ENCODE data around the gene MED25. TPM values are rescaled to one million over a fixed set of nuclear protein-coding genes. Genes with fewer than 3 reads are reported as not detected.

The MED25 gene
- total RNA-seq, 1 experiment from 2014 or later, result 37.8 TPM

- no peak overlapping the region for H3K4me2 ChIP-seq (ENCODE audit: low read depth, low read length, poor library complexity, severe bottlenecking)
- H3K4me1 ChIP-seq (ENCODE audit: low read length), result no peaks in the 10 kb centered on the region
- H3K79me2 ChIP-seq (ENCODE audit: low read length), result no peaks in the 10 kb centered on the region
- no peaks in the 10 kb centered on the region for H3K27me3 ChIP-seq (ENCODE audit: low read length)
- no peak overlapping the region for H3K4me3 ChIP-seq (ENCODE audit: low read length)
- H3K27ac ChIP-seq (ENCODE audit: low read length), result no peak overlapping the region
- H4K20me1 ChIP-seq (ENCODE audit: insufficient read depth, low read depth, low read length), result no peaks in the 10 kb centered on the region
- DNase-seq, result no peak
- H3K36me3 ChIP-seq (ENCODE audit: insufficient read depth, low read length), result 0 out of 2 replicates have a peak, but pooled peaks cover 24% of the 10 kb centered on the region
- H3K9me3 ChIP-seq (ENCODE audit: low read length), result no peaks in the 10 kb centered on the region
- no peak overlapping the region for H2AFZ ChIP-seq (ENCODE audit: low read length)
- H3K9ac ChIP-seq (ENCODE audit: low read length), result no peak overlapping the region
- no peaks in the 10 kb centered on the region for H3K9me2 ChIP-seq (replicated peaks; ENCODE audit: insufficient read depth, low read length)
Measured at GRCh38 chr19:49800771-49801170, 17.3 kb upstream of the MED25 start.

DNA sequence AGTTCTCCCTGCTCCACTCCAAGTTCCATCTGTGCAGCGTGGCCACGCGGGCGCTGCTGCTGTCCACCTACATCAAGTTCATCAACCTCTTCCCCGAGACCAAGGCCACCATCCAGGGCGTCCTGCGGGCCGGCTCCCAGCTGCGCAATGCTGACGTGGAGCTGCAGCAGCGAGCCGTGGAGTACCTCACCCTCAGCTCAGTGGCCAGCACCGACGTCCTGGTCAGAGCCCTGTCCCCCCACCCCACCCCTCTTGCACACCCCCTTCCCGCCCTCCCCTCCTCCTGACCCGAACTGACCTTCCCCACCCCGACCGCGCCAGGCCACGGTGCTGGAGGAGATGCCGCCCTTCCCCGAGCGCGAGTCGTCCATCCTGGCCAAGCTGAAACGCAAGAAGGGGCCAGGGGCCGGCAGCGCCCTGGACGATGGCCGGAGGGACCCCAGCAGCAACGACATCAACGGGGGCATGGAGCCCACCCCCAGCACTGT, 16.6 kb upstream of the MED25 start:
- Histone ChIP-seq H2AFZ (ENCODE audit: low read length) (no peak overlapping the region), H3K27ac (ENCODE audit: low read length) (no peak overlapping the region), H4K20me1 (ENCODE audit: insufficient read depth, low read depth, low read length) (no peaks in the 10 kb centered on the region), H3K9me2 (replicated peaks; ENCODE audit: insufficient read depth, low read length) (no peaks in the 10 kb centered on the region), H3K9ac (ENCODE audit: low read length) (no peak overlapping the region), H3K36me3 (ENCODE audit: insufficient read depth, low read length) (0 out of 2 replicates have a peak, but pooled peaks cover 22% of the 10 kb centered on the region), H3K9me3 (ENCODE audit: low read length) (no peaks in the 10 kb centered on the region), H3K27me3 (ENCODE audit: low read length) (no peaks in the 10 kb centered on the region), H3K4me2 (ENCODE audit: low read depth, low read length, poor library complexity, severe bottlenecking) (no peak overlapping the region), H3K4me1 (ENCODE audit: low read length) (no peaks in the 10 kb centered on the region), H3K79me2 (ENCODE audit: low read length) (no peaks in the 10 kb centered on the region), H3K4me3 (ENCODE audit: low read length) (no peak overlapping the region)
- no peak for DNase-seq

GRCh38 chr19:49801966-49802661, 16.0 kb upstream of the MED25 start:
- Histone ChIP-seq H3K9ac (ENCODE audit: low read length) (no peak overlapping the region), H2AFZ (ENCODE audit: low read length) (no peak overlapping the region), H3K4me3 (ENCODE audit: low read length) (no peak overlapping the region), H3K27ac (ENCODE audit: low read length) (no peak overlapping the region), H3K4me1 (ENCODE audit: low read length) (no peaks in the 10 kb centered on the region), H3K27me3 (ENCODE audit: low read length) (no peaks in the 10 kb centered on the region), H4K20me1 (ENCODE audit: insufficient read depth, low read depth, low read length) (no peaks in the 10 kb centered on the region), H3K4me2 (ENCODE audit: low read depth, low read length, poor library complexity, severe bottlenecking) (no peak overlapping the region), H3K36me3 (ENCODE audit: insufficient read depth, low read length) (0 out of 2 replicates have a peak, but pooled peaks cover 19% of the 10 kb centered on the region), H3K9me2 (replicated peaks; ENCODE audit: insufficient read depth, low read length) (no peaks in the 10 kb centered on the region), H3K9me3 (ENCODE audit: low read length) (no peaks in the 10 kb centered on the region), H3K79me2 (ENCODE audit: low read length) (no peaks in the 10 kb centered on the region)
- DNase-seq, result peak; percentile 61

GRCh38 chr19:49802836-49803528, 15.1 kb upstream of the MED25 start:
- no peaks in the 10 kb centered on the region for H4K20me1 ChIP-seq (ENCODE audit: insufficient read depth, low read depth, low read length)
- no peak overlapping the region for H3K27ac ChIP-seq (ENCODE audit: low read length)
- no peaks in the 10 kb centered on the region for H3K27me3 ChIP-seq (ENCODE audit: low read length)
- H3K4me3 ChIP-seq (ENCODE audit: low read length), result no peak overlapping the region
- no peaks in the 10 kb centered on the region for H3K9me3 ChIP-seq (ENCODE audit: low read length)
- no peak overlapping the region for H3K4me2 ChIP-seq (ENCODE audit: low read depth, low read length, poor library complexity, severe bottlenecking)
- H3K79me2 ChIP-seq (ENCODE audit: low read length), result no peaks in the 10 kb centered on the region
- no peak for DNase-seq
- no peak overlapping the region for H3K9ac ChIP-seq (ENCODE audit: low read length)
- H3K36me3 ChIP-seq (ENCODE audit: insufficient read depth, low read length), result 0 out of 2 replicates have a peak, but pooled peaks cover 19% of the 10 kb centered on the region
- H2AFZ ChIP-seq (ENCODE audit: low read length), result no peak overlapping the region
- H3K9me2 ChIP-seq (replicated peaks; ENCODE audit: insufficient read depth, low read length), result no peaks in the 10 kb centered on the region
- no peaks in the 10 kb centered on the region for H3K4me1 ChIP-seq (ENCODE audit: low read length)

DNA sequence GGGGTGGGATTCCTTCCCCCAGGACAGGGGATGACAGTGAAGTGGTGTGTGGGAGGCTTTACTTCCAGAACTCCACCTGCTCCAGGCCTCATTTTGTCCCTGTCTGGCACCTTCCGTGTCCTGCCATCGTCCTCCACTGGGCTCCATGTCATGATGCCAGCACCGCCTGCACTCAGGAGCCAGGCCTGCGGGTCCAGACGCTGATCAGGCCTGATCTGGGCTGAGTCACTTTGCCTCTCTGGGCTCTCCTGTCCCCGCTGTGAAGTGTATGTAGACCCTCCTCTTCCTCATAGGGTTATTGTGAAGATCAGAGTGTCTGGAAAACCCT, 14.6 kb upstream of the MED25 start:
- Histone ChIP-seq H3K36me3 (ENCODE audit: insufficient read depth, low read length) (0 out of 2 replicates have a peak, but pooled peaks cover 19% of the 10 kb centered on the region), H3K27me3 (ENCODE audit: low read length) (no peaks in the 10 kb centered on the region), H3K4me1 (ENCODE audit: low read length) (peaks cover 4% of the 10 kb centered on the region), H3K9me3 (ENCODE audit: low read length) (no peaks in the 10 kb centered on the region), H3K4me2 (ENCODE audit: low read depth, low read length, poor library complexity, severe bottlenecking) (no peak overlapping the region), H3K4me3 (ENCODE audit: low read length) (no peak overlapping the region), H3K27ac (ENCODE audit: low read length) (no peak overlapping the region), H4K20me1 (ENCODE audit: insufficient read depth, low read depth, low read length) (no peaks in the 10 kb centered on the region), H3K9ac (ENCODE audit: low read length) (no peak overlapping the region), H3K79me2 (ENCODE audit: low read length) (no peaks in the 10 kb centered on the region), H2AFZ (ENCODE audit: low read length) (no peak overlapping the region), H3K9me2 (replicated peaks; ENCODE audit: insufficient read depth, low read length) (no peaks in the 10 kb centered on the region)
- no peak for DNase-seq

GRCh38 chr19:49805822-49806619, 12.1 kb upstream of the MED25 start:
- Histone ChIP-seq H3K79me2 (ENCODE audit: low read length) (no peaks in the 10 kb centered on the region), H3K4me2 (ENCODE audit: low read depth, low read length, poor library complexity, severe bottlenecking) (no peak overlapping the region), H4K20me1 (ENCODE audit: insufficient read depth, low read depth, low read length) (no peaks in the 10 kb centered on the region), H3K4me1 (ENCODE audit: low read length) (peaks cover 19% of the 10 kb centered on the region), H3K9me2 (replicated peaks; ENCODE audit: insufficient read depth, low read length) (no peaks in the 10 kb centered on the region), H2AFZ (ENCODE audit: low read length) (no peak overlapping the region), H3K27ac (ENCODE audit: low read length) (no peak overlapping the region), H3K9me3 (ENCODE audit: low read length) (no peaks in the 10 kb centered on the region), H3K4me3 (ENCODE audit: low read length) (no peak overlapping the region), H3K36me3 (ENCODE audit: insufficient read depth, low read length) (0 out of 2 replicates have a peak, but pooled peaks cover 15% of the 10 kb centered on the region), H3K9ac (ENCODE audit: low read length) (no peak overlapping the region), H3K27me3 (ENCODE audit: low read length) (no peaks in the 10 kb centered on the region)
- DNase-seq, result no peak

GRCh38 chr19:49806620-49806959, 11.5 kb upstream of the MED25 start:
- Histone ChIP-seq H3K9me2 (replicated peaks; ENCODE audit: insufficient read depth, low read length) (no peaks in the 10 kb centered on the region), H3K27ac (ENCODE audit: low read length) (no peak overlapping the region), H4K20me1 (ENCODE audit: insufficient read depth, low read depth, low read length) (no peaks in the 10 kb centered on the region), H3K4me3 (ENCODE audit: low read length) (no peak overlapping the region), H2AFZ (ENCODE audit: low read length) (no peak overlapping the region), H3K4me1 (ENCODE audit: low read length) (peaks cover 19% of the 10 kb centered on the region), H3K4me2 (ENCODE audit: low read depth, low read length, poor library complexity, severe bottlenecking) (no peak overlapping the region), H3K9ac (ENCODE audit: low read length) (no peak overlapping the region), H3K9me3 (ENCODE audit: low read length) (no peaks in the 10 kb centered on the region), H3K27me3 (ENCODE audit: low read length) (no peaks in the 10 kb centered on the region), H3K79me2 (ENCODE audit: low read length) (no peaks in the 10 kb centered on the region), H3K36me3 (ENCODE audit: insufficient read depth, low read length) (0 out of 2 replicates have a peak, but pooled peaks cover 15% of the 10 kb centered on the region)
- no peak for DNase-seq

Data from Karpas-422 (cell line).